Activated CD4-positive, CD25-positive, alpha-beta regulatory T cell treated with anti-CD3 and anti-CD28 coated beads, Interleukin-2, amount 50 U/mL, for 24 hours (primary cell): ENCODE data around the gene PTGES.
"Not testable (repeated sequence)": the region's sequence is repeated elsewhere in the genome, so short reads cannot be mapped to it uniquely, and the experiment has no call there.

ENCODE experiments used
- ATAC-seq, 2 donors: fragments of 150-1000 bp; cut with Tn5 transposase; one replicate each; pipeline ENCODE4 v1.10.0; 2021; ENCODE audit warnings: mild to moderate bottlenecking in 1 of 2, moderate library complexity in 1 of 2

Gene PTGES, protein sequence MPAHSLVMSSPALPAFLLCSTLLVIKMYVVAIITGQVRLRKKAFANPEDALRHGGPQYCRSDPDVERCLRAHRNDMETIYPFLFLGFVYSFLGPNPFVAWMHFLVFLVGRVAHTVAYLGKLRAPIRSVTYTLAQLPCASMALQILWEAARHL

DNA sequence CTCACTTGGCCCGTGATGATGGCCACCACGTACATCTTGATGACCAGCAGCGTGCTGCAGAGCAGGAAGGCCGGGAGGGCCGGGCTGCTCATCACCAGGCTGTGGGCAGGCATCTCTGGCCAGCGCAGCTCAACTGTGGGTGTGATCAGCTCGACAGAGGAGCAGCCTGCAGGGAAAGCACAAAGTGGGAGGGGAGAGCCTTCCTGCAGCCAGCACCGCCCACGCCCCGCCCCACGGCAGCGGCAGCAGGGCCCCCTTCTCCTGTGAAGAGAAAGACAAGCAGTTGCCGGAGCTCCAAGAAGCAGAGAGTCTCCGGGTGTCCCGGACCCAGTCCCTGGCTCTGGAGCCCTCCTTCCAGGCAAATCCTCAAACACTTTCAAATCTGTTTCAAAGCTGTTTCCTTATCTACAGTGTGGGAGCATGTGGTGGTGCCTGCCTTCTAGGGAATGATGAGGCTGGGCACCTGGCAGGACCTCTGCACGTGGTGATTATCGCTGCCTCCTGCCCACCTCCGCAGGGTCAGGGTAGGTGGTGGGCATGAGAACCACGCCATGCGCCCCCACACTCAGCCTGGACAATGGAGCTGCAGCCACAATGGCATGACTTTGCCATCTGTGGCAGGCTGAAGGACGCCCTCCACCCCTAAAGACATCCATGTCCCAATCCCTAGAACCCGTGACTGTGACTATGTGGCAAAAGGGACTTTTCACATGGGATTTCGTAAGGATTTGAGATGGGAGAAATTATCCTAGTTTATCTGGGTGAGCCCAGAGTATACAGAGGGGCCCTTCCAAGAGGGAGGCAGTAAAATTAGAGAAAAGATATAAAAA lies at the start of gene PTGES:
TSS of gene PTGES (minus strand) at position 143 of the 830 bp plus-strand sequence. CDS start at position 113, 30 bp downstream.
- peak; percentile 49 to 60 for ATAC-seq

DNA sequence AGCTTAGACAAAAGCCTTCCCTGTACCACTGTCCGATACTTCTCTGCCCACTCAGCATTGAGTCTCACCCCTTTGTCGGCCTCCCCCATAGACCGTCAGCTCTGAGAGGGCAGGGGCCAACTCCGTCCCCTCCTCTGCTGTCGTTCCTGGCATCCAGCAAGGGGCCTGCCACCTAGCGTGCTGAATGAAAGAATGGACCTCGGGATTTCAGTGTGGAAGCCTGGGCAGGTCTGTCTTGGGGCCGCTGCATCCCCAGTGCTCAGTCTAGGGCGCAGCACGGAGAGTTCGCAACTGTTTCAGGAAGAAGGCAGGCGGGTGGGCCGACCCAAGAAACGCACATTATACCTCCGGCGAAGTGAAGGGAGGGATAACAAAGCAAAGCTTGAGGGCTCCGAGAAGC lies 48.7 kb upstream of the PTGES start:
- ATAC-seq: no peak

DNA sequence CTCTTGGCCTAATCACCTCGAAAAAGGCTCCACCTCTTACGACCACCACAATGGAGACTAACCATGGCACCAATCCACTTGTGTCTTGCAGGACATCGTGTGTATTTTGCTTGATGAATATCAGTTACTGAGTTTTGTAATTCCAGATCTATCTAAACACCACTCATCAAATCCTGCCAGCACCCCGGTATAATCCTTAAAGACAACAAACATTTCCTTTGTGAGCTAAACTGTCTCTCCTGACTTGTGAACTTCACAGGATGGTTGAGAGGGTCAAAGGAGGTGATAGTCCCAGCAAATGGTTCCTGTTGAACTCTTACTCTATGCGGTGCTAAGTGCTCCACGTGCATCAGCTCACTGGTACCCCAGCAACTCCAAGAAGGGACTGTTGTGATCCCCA lies 46.1 kb upstream of the PTGES start:
- ATAC-seq: no peak

DNA sequence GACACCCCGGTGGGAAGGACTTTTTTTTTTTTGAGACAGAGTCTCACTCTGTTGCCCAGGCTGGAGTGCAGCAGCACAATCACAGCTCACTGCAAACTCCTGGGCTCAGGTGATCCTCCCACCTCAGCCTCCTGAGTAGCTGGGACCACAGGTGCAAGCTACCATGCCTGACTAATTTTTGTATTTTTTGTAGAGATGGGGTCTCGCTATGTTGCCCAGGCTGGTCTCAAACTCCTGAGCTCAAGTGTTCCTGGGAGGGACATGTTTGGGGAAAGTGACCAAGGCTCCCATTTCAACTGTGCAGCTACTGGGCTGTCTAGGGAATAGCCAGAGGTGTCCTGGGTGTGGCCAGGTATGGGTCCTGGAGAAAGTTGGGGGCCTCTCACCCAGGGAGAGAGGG lies 43.2 kb upstream of the PTGES start:
- ATAC-seq: not testable (repeated sequence)

DNA sequence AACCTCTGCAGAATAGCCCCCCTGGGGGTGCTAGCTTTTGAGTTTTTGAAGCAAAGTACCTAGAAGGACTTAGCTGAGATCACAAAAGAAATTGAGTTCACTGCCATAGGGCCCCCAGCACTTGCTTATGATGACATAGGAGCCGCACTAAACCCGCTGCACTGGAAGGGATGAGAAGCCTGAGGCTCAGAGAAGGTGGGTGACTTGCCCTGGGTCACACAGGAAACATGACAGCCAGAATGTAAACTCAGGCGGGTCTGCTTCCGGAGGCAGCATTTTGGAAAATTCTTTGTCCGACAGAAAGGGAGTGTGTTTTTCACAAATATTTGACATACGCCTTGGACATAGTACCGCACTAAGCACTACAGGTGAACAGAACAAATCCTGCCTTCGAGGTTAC lies 41.7 kb upstream of the PTGES start:
- no peak for ATAC-seq

DNA sequence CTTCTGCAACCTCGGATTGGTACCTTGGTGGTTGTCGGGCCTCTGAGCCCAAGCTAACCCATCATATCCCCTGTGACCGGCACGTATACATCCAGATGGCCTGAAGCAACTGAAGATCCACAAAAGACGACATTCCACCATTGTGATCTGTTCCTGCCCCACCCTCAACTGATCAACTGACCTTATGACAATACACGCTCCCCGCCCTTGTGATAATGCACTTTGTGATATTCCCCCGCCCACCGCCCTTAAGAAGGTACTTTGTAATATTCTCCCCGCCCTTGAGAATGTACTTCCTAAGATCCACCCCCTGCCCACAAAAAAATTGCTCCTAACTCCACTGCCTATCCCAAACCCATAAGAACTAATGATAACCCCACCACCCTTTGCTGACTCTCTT lies 33.6 kb upstream of the PTGES start:
- ATAC-seq: no peak

DNA sequence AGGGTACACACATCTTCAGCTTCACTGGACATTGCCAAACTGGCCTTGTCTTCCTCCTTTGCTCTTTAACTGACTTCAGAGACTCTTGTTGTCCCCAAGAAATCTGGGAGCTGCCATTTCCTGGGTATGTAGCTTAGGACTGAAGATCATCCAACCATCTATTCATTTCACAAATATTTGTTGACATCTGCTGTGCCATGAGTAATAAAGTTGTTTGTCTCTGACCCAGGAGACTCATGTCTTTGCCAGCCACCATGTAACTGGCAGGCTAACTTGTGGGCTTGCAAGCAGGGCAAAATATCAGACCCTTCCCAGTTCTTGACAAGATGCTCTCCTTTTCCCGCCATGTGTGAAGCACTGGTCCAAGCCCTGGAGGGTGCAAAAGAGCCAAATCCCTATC lies 33.0 kb upstream of the PTGES start:
- no peak for ATAC-seq

DNA sequence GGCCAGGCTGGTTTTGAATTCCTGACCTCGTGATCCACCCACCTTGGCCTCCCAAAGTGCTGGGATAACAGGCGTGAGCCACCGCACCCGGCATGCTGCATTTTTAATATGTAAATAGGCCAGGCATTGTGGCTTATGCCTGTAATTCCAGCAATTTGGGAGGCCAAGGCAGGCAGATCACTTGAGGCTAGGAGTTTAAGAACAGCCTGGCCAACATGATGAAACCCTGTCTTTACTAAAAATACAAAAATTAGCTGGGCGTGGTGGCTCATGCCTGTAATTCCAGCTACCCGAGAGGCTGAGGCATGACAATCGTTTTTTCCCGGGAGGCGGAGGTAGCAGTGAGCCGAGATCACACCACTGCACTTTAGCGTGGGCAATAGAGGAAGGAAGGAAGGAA lies 32.1 kb upstream of the PTGES start:
- ATAC-seq: not testable (repeated sequence)

DNA sequence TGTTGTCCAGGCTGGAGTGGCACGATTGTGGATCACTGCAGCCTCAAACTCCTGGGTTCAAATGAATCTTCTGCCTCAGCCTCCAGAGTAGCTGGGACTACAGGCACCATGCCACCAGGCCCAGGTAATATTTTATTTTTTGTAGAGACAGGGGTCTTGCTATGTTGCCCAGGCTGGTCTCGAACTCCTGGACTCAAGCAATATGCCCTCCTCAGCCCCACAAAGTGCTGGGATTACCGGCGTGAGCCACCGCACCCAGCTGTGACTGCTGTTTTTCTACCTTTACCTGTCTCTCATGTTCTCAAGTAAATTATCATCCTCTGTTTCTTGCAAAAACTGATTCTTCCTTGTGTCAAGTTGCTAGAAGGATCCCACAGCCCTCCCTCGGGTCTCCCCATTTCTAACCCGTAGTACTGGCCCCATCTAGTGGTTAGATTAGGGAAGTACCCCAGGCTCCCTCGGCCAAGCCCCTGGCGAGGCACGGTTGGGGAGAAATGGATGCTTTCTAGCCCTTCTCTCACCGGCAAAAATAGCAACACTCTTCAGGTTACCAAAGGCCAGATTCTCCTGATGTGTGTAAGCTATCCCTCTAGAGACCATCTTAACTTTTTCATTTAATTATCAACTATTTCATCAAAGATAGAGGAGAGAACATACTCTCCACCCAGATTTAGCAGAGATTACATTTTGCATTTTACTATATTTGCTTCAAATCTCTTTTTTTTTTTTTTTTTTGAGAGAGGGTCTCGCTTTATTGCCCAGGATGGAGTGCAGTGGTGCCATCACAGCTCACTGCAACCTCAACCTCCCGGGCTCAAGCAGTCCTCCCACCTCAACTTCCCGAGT lies 30.9 kb upstream of the PTGES start:
- ATAC-seq: peak; percentile 90 to 91

DNA sequence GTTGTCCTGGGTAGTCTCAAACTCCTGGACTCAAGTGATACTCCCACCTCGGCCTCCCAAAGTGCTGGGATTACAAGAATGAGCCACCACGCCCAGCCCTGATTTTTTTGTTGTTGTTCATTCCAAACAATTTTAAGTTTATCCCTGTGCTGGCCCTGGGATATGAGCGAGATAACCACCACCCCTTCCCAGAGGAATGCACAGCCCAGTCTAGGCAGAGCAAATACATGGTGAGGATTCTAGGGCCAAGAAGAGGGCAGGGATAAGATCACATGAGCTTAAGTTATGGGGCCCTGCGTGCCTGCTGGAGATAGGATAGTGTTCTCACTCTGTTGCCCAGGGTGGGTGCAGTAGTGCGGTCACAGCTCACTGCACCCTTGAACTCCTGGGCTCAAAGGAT lies 29.1 kb upstream of the PTGES start:
- no peak for ATAC-seq

DNA sequence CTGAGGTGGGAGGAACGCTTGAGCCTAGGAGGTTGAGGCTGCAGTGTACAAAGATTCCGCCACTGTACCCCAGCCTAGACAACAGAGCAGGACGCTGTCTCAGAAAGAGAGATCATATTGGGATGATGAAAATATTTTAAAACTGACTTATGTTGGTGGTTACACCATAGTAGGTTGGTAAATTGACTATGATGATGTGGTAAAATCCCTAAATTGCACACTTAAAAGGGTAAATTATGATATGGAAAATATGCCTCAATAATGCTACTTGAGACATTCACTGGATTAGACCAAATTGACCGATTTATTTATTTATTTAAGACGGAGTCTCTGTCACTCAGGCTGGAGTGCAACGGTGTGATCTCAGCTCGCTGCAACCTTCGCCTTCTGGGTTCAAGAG lies 28.3 kb upstream of the PTGES start:
- ATAC-seq: no peak

DNA sequence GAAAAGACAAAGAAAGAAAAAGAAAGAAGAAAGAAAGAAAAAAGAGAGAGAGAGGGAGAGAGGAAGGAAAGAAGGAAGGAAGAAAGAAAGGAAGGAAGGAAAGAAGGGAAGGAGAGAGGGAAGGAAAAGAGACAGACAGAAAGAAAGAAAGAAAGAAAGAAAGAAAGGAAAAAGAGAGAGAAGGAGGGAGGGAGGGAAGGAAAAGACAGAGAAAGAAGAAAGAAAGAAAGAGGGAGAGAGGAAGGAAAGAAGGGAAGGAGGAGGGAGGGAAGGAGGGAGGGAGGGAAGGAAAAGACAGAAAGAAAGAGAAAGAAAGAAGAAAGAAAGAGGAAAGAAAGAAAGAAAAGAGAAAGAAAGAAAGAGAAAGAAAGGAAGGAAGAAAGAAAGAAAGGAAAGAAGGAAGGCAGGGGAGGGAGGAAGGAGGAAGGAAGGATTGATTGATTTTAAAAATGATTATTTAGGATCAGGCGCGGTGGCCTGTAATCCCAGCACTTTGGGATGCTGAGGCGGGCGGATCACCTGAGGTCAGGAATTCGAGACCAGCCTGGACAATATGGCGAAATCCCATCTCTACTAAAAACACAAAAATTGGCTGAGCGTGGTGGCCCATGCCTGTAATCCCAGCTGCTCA lies 26.8 kb upstream of the PTGES start:
- no peak for ATAC-seq

DNA sequence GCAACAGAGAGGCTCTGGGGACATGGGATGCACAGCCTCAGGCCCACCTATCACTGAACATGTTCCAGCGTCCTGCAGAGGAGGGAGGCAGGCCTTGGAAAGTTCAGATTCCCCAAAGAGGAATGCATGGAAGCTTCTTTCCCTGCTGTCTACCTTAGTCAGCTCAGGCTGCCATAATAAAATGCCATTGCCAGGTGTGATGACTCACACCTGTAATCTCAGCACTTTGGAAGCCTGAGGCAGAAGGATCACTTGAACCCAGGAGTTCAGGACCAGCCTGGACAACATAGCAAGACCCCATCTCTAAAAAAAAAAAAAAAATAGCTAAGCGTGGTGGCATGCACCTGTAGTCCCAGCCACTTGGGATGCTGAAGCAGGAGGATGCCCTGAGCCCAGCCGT lies 25.6 kb upstream of the PTGES start:
- ATAC-seq: no peak

DNA sequence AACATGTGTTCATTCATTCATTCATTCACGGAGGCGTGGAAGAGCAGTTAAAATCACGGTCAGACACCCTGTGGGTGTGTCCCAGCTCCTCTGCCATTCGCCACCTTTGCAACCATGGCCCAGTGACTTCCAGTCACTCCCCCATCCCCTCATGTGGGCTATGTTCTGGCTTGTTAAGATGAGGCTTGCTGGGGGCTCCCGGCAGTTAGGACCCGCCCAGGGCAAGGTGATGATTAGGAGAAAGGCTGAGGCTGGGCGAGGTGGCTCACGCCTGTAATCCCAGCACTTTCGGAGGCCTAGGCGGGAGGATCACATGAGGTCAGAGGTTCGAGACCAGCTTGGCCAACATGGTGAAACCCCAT lies 24.9 kb upstream of the PTGES start:
- ATAC-seq: no peak

DNA sequence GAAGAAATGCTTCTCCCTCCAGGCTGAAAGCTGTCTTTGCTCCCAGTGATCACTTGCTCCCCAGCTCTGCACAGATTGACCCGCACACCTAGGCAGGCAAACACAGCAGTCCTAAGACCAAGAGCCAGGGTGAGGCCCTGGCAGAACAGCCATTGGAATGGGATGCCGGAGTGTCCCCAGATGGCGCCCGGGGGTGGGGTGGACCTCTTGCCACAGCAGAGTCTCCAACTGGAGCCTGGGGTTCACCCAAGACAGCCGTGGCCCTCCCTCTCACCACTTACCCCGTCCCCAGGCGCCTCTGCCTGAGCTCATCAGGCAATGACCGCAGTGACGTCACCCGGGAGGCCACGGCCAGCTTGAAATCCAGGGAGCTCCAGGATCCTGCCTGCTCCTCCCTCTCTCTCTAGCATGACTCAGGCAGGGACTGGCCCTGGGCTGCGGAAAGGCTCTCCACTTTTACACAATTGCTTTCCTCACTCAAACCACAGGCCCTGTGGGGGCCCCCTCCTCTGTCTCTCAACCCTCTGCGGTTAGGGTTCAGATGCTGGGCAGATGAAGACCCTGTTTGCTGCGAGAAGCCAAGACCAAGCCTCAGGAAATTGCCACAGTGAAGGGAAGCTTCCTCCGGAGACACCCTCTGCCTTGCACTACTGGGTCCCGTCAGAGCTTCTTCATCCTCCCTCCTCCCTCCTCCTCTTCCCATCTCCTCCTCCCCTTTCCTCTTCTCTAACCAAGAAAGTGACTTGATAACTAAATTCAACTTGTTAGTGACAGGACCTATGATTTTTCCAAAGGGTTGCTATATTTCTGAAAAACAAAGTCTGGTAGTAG lies 24.3 kb upstream of the PTGES start:
- ATAC-seq: peak; percentile 35 to 63

DNA sequence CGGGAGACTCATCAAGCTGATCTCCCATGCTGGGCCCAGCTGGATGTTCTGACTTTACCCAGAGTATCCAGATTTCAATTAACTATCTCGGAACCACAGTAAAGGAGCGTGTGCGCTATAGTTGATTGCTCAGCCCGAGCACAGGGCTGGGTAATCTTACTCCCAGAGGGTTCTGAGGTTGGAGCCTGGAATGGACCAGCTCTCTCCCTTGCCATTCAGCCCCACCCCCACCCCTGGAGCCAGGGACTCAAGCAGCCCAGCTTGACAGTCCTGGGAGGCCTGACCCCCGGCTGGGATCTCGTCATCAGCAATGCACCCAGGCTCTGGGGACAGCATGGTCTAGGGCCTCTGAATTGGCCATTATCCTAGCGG lies 23.7 kb upstream of the PTGES start:
- no peak for ATAC-seq

DNA sequence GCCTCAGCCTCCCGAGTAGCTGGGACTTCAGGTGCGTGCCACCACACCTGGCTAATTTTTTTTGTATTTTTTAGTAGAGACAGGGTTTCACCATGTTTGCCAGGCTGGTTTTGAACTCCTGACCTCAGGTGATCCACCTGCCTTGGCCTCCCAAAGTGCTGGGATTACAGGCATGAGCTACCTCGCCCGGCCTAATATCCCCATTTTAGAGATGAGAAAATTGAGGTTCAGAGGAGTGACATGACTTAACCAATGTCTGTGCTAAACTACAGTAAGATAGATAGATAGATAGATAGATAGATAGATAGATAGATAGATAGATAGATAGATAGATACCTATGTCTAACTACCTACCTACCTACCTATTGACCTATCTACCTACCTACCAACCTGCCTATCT lies 23.3 kb upstream of the PTGES start:
- not testable (repeated sequence) for ATAC-seq

DNA sequence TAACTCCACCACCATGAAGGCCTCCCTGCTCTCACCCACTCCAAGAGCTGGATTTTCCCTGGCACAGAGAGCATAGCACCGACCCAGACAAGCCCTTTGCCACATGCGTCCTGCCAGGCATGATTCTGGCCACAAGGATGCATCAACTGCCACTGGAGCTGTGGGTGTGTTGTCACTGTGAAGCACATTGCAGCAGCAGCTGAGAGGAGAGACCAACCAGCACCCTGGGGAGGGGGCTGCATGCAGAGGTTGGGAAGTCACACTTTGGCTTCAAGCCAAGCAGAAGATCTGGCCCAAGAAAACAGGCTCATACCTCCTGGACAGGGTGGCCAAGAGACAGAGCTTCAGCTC lies 22.6 kb upstream of the PTGES start:
- ATAC-seq: no peak

DNA sequence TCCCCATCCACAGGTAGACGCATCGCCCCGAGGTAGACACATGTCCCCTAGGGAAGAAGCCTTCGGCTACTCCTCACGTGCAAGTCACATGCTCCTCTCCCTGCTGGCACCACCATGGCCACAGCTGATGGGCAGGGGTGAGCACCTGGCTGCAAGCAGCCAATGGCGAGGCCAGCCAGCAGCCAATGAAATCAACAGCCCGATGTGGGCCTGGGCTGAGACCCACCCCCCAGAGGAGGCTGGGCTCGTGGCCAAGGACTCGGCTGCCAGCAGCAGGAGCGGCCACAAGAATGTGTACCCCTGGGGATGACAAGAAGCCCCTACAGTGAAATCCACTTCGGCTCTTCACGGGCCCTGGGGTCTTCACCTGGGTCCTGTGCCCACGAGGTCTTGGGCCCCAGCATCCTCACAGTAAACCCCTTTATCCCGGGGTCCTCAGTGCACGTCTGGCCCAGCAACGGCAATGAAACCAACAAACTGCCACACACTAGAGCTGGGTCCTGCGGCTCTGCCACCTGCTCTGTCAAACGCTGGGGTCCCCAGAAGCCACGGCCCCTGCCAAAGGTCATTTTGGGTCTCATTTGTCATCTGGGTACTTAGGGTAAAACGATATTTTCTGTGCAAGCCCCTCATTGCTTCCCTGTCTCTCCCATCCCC lies 22.1 kb upstream of the PTGES start:
- no peak for ATAC-seq

DNA sequence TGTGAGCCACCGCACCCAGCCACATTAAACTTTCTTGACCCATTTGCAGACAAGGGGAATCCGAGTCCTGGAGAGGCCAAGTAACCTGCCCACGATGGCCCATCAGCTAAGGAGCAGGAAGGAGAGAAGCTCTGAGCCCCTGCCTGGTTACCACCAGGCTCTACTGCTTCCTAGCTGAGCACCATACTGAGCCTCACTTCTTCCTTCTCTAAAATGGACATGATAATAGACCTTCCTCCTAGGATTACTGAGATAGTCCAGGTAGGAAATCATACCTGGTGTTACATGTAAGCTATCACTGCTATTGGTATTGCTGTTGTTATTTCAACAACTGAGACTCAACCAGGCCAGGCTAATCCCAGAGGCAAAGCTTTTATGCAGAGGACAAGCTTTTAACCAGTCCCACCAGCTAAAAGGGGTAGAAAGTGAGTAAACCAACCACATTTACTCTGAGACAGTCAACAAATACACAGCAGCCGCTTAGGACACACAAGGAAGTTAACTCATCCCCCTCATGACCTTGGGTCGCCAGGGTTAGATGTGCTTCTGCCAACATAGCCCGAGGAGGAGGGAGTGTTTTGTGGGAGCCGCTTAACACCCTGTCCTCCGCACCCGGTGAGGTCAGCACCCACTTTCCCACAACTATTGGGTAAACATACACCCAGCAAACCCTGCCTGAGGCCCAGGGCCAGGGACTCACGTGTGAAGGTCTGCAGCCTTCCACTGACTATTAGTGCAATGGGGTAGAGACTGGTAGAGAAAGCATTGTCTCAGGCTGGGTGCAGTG lies 20.6 kb upstream of the PTGES start:
- no peak for ATAC-seq

DNA sequence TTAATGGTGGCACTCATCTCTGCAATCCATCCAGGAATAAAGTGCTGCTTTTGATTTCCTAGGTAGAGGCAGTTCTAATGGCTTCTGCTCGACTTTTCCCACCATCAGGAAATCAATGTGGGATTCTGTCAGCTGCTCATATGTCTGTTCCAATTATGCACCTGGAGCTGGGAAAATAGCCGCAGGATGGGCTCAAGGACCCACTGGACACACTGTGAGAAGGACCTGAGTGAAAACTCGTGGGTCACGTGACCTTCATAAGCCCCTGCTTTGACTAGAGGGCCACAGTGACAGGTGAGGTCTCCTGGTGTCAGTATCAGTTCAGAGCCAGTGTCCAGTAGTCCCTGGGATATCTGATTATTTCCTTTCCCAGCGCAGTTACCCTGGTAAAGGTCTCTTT lies 17.9 kb upstream of the PTGES start:
- ATAC-seq: no peak
